HG03520 (cell line): ENCODE results near the gene PGRMC2.

ENCODE experiments used
- ATAC-seq: cut with Tn5 transposase; IDR thresholded peaks from one replicate; pipeline ENCODE4 v1.9.1; 2021; ENCODE audit warnings: mild to moderate bottlenecking, moderate library complexity; ENCODE audit not compliant: unreplicated experiment

Gene PGRMC2

DNA sequence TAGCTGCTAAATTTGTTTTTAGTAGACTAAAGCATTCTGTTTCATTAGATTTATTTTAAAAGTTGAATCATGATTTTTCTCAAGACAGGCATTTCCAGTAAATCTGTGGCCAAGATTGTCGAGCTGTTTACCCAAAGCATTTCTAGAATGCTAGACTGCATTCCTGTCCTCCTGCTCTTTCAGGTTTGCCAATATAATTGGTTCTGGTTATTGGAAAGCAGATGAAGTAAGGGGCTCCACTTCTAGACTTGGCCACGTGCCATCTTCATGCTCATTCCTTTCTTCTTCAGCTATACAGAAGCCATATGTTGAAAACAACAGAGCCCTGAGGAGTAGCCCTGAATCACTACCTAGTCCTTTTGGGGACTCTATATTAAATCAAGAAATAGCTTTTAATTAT lies 62.5 kb downstream of the PGRMC2 start:
- ATAC-seq, result no peak

DNA sequence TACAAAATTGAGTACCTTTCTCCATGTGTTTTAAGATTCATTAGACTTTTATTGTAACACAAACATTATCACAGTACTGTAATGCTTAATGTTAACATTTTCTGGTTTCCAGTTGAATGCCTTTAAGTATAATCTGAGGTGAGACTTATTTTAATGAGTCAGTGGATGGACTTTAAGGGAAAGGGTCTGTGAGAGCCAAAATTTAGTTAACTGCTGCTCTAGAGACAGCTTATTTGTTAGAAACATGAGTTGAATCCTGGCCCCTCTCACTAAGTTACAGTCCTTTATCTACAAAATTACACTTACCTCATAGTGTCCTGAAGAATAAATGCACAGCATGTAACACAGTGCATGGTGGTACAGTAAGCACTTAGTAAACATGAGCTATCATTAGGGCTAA lies 66.0 kb downstream of the PGRMC2 start:
- ATAC-seq, result no peak

- ATAC-seq, result no peak
Observed at GRCh38 chr4:128220286-128221235, 67.1 kb downstream of the PGRMC2 start.
